Mesodermal cell (in vitro differentiated cells): ENCODE data around the gene PTPRN2.

Source experiments
- H3K27ac ChIP-seq: 2 replicates; pipeline ENCODE4 v1.7.0; 2013; ENCODE audit warnings: mild to moderate bottlenecking, low read depth, low read length, moderate library complexity; ENCODE audit not compliant: severe bottlenecking
- H3K36me3 ChIP-seq: 2 replicates; pipeline ENCODE4 v1.7.1; 2013; ENCODE audit warnings: mild to moderate bottlenecking, low read length, moderate library complexity; ENCODE audit not compliant: control insufficient read depth, insufficient read depth
- H3K4me1 ChIP-seq: one replicate; pipeline ENCODE4 v1.7.1; 2013; ENCODE audit warnings: mild to moderate bottlenecking, low read length; ENCODE audit not compliant: insufficient read depth, control insufficient read depth, poor library complexity, severe bottlenecking
- H3K4me3 ChIP-seq: 2 replicates; pipeline ENCODE4 v1.7.0; 2013; ENCODE audit warnings: low read length, control low read depth, mild to moderate bottlenecking; ENCODE audit not compliant: insufficient read depth, poor library complexity, severe bottlenecking; ENCODE audit errors: extremely low read depth
- H3K9me3 ChIP-seq: 2 replicates; pipeline ENCODE4 v1.7.1; 2013; ENCODE audit warnings: mild to moderate bottlenecking, low read length, moderate library complexity; ENCODE audit not compliant: control insufficient read depth
- WGBS, 2 experiments: methylation state at CpG; one replicate each; pipeline ENCODE4 v1.1.5; 2013; ENCODE audit warnings: missing lambda C conversion rate in 2 of 2; ENCODE audit not compliant: insufficient coverage in 2 of 2; 5-methylcytosine and 5-hydroxymethylcytosine counted together

Gene PTPRN2

DNA sequence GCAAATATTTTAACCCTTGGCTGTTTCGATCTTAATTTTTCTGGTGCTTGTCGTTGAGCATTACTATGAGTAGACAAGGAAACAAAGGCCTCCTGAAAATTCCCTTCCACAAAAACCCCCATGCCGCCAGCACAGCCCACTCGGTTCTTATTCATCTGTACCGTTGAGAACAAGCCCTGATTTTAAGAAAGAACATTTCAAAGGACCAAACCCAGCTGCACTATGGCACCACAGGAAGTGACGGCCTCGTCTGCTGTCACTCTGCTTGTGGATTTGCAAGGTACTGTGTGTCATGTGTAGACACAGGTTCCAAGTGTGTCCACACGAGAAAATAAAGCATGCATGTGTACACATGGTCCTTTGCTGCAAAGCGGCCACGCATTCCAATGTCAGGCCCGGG is 965.6 kb downstream of the PTPRN2 start:
- H3K4me1 ChIP-seq: no peaks in the 10 kb centered on the region
- no peaks in the 10 kb centered on the region for H3K36me3 ChIP-seq
- peaks cover 68% of the 10 kb centered on the region for H3K9me3 ChIP-seq
- 61 to 64% methylated on average over 6 to 11 of the region's 11 CpGs for WGBS, 2 experiments
- H3K4me3 ChIP-seq: no peak overlapping the region
- H3K27ac ChIP-seq: no peak overlapping the region

DNA sequence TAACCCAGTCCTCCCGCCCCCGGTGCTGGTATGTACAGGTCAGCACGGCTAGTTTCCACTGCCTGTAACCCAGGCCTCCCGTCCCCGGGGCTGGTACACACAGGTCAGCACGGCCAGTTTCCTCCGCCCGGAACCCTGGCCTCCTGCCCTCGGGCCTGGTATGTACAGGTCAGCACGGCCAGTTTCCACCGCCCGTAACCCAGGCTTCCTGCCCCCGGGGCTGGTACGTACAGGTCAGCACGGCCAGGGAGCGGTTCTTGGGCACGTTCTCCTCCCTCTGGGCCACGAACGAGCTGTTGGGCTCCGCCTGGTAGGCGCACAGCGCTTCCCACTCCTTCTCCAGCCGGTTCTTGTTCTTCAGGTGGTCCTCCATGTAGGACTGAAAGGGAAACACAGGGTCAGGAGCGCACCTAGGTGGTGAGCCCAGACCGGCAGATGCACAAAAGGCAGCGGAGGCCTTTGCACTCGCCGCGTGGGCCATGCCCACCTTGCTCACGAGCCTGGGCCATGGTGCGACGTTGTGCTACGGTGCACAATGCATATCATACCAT is 966.4 kb downstream of the PTPRN2 start:
- no peaks in the 10 kb centered on the region for H3K36me3 ChIP-seq
- peaks cover 68% of the 10 kb centered on the region for H3K9me3 ChIP-seq
- no peak overlapping the region for H3K4me3 ChIP-seq
- no peaks in the 10 kb centered on the region for H3K4me1 ChIP-seq
- WGBS, 2 experiments: 76 to 81% methylated on average over 28 of the region's 33 CpGs
- no peak overlapping the region for H3K27ac ChIP-seq

DNA sequence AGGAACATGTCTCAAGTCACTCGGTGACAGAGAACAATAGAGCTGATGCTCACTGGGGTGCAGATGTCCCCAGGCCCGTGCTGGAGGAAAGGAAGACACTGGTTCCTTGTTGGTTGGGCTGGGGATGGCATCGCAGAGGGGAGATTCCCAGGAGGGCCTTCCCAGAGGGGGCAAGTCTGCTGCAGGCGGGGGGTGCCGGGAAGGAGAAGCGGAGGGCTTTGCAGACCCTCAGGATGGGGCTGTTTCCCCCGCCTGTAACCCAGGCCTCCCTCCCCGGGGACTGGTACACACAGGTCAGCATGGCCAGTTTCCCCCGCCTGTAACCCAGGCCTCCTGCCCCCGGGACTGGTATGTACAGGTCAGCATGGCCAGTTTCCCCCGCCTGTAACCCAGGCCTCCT is 967.0 kb downstream of the PTPRN2 start:
- peaks cover 73% of the 10 kb centered on the region for H3K9me3 ChIP-seq
- no peaks in the 10 kb centered on the region for H3K4me1 ChIP-seq
- H3K27ac ChIP-seq: no peak overlapping the region
- H3K4me3 ChIP-seq: no peak overlapping the region
- 72 to 73% methylated on average over 9 to 10 of the region's 11 CpGs for WGBS, 2 experiments
- H3K36me3 ChIP-seq: no peaks in the 10 kb centered on the region

DNA sequence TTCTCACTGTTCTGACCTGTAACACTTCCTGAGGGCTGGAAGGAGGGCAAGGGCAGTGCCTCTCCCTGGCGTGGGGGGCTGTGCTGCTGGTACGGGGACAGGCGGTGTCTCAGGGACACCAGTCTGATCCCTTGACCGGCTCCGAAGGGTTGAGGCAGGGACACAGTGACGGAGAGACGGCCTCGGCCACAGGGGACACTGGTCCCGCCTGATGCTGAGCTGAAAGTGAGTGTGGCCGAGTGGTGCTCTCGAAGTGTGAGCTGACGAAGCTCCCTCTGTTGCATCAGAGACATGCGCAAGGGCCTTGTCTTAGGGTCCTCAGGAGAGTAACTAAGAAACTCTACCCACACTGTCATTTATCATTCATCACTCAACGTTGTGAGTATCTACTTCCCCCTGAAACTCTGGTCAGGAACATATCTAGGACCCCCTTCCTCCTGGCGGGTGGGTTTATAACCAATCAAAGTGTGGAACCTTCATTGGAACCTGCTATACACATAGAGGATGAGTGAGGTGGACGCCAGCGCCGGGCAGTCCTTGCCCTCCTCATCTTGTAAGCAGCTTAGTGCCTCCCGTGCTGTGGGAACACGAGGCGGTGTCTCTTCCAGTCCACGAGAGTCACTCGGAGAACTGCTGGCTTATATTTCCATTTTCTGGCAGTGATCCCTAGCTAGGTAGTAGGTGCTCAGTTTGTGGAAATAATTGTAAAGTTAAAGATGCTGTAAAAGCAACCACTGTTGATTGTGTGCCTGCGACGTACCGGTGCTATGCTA is 967.7 kb downstream of the PTPRN2 start:
- WGBS, 2 experiments: 83 to 85% methylated on average over 23 to 25 of the region's 26 CpGs
- no peak overlapping the region for H3K4me3 ChIP-seq
- no peaks in the 10 kb centered on the region for H3K36me3 ChIP-seq
- H3K9me3 ChIP-seq: peaks cover 75% of the 10 kb centered on the region
- no peaks in the 10 kb centered on the region for H3K4me1 ChIP-seq
- no peak overlapping the region for H3K27ac ChIP-seq

DNA sequence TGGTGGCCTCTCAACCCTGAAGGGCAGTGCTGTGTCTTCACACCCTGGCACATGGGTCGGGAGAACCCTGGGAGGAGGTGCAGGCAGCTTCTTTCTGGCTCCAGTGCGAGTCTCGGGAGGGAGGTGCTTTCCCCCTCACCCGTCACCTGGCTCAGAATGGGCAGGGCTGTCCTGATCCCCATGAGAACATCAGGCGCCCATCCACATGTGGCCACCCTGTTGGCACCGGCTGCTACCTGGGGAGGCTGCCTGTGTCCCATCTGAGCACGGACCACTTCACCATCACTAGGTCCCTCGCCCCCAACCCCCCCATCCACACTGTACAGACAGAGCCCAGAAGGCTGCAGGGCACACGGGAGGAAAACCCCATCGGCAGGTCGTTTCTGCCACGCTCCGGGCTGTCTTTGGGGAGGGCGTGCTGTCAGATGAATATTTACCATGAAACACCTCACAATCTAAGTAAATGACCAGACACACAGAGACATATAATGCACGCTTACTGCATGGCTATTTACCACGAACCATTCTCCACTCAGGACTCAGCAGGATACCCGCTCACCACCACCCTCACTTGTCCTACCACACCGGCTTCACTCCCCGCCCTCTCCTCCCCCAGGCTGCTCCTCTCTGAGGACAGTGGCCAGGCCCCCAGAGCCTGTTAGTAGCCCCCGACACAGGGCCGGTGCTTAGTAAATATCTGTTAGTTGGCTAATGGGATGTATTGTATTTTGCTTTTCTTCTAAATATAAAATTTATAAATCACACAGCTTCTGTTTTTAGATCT is 968.6 kb downstream of the PTPRN2 start:
- no peaks in the 10 kb centered on the region for H3K36me3 ChIP-seq
- no peaks in the 10 kb centered on the region for H3K4me1 ChIP-seq
- no peak overlapping the region for H3K27ac ChIP-seq
- 66 to 81% methylated on average over 11 to 16 of the region's 21 CpGs for WGBS, 2 experiments
- H3K4me3 ChIP-seq: no peak overlapping the region
- H3K9me3 ChIP-seq: peaks cover 77% of the 10 kb centered on the region

DNA sequence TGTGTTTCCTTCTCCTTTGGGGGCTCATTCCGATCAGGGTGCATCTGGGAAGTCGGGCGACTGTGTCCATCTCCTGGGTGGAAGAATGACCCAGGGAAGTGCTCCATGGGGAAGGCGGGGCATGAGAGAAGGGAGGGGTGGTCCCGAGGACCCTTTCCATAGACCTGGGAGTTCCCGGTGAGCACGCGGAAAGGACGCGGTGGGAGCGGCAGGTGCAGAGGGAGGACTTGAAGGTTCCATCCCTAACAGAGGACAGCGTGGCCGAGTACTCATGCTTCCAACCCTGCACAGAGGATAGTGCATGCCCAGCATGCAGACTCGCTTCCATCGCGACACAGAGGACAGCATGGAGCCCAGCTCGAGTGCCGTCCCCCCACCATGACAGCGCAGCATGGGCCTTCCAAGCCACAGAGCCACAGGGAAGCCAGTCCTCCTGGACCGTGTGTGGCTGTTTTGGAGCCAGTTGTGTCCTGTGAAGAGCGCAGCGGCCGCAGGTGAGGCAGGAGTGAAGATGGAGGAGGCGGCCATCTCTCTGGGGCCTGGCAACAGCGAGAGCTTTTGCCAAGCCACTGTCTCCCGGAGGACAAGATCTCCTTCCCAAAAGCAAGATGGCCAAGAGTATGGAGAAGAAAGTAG is 969.4 kb downstream of the PTPRN2 start:
- Histone ChIP-seq H3K9me3 (peaks cover 80% of the 10 kb centered on the region), H3K4me1 (no peaks in the 10 kb centered on the region), H3K4me3 (no peak overlapping the region), H3K36me3 (no peaks in the 10 kb centered on the region), H3K27ac (no peak overlapping the region)
- 88 to 90% methylated on average over 22 to 23 of the region's 26 CpGs for WGBS, 2 experiments

DNA sequence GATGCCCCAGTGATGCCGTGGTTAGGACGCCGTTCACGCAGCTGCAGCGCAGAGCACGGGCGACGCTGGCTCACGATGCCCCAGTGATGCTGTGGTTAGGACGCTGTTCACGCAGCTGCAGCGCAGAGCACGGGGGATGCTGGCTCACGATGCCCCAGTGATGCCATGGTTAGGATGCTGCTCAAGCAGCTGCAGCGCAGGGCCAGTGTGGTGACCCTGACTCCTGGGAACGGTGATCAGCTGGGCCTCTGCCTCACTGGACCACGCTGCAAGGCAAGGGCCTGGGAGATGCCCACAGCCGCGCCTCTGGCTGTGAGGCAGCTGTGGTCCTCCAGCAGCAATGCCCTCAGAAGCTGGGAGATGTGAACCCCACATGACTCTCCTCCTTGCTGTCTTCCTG is 970.2 kb downstream of the PTPRN2 start:
- Histone ChIP-seq H3K4me3 (no peak overlapping the region), H3K36me3 (no peaks in the 10 kb centered on the region), H3K9me3 (peaks cover 79% of the 10 kb centered on the region), H3K27ac (no peak overlapping the region), H3K4me1 (no peaks in the 10 kb centered on the region)
- 84 to 85% methylated on average over 19 of the region's 19 CpGs for WGBS, 2 experiments

DNA sequence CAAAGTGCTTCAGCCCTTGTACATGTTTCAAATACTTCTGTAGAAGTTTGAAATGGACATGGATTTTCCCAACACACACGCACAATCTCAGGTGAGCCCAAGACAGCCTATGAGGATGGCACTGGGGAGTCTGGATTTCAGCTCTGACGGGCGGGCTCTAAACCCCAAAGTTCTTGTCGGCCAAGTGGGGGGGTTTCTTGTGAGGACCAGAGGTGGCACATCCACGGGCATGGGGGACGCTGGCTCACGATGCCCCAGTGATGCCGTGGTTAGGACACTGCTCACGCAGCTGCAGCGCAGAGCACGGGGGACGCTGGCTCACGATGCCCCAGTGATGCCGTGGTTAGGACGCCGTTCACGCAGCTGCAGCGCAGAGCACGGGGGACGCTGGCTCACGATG is 970.7 kb downstream of the PTPRN2 start:
- Histone ChIP-seq H3K27ac (no peak overlapping the region), H3K9me3 (peaks cover 83% of the 10 kb centered on the region), H3K4me1 (no peaks in the 10 kb centered on the region), H3K36me3 (no peaks in the 10 kb centered on the region), H3K4me3 (no peak overlapping the region)
- WGBS, 2 experiments: 89 to 93% methylated on average over 20 to 21 of the region's 21 CpGs

DNA sequence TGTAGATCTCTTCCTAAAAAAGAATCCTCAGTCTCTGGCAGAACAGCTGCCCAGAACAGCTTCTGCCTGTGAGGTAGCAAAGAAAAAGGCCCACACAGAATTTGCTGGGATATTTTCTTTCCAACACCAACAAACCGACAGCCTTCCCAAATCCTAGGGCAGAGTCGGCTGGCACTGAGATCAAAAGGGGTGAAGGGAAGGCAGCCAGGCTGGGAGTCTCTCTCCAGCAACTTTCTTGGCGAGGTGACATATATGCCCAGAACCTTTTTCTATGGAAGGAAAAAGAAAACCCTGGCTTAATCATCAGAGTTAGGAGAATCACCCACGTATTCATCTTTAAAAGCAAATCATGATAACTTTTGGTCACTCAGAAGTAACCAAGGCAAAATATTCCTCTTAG is 971.2 kb downstream of the PTPRN2 start:
- Histone ChIP-seq H3K9me3 (peaks cover 83% of the 10 kb centered on the region), H3K36me3 (no peaks in the 10 kb centered on the region), H3K4me1 (no peaks in the 10 kb centered on the region), H3K27ac (no peak overlapping the region), H3K4me3 (no peak overlapping the region)
- 56% methylated on average over 2 of the region's 4 CpGs; no CpG with 5 or more reads in 1 of the 2 experiments for WGBS, 2 experiments

DNA sequence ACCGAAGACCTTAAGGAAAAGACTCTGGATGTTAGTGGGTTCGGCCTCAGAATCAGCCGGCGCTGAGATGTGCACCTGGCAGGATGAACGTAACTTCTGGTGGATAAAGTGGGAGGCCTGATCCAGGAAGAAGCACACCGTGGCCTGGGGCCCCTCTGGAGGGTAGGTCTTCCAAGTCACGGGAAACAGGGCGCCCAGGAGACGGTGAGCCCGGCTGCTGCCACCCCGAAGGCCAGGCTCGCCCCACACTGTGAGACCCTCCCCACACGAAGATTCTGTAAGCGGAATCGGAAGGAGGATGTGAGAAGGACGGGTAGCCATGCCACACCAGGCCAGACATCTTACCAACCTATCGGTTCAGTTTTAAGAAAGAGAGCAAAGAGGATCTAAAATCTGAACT is 971.8 kb downstream of the PTPRN2 start:
- Histone ChIP-seq H3K27ac (no peak overlapping the region), H3K9me3 (peaks cover 83% of the 10 kb centered on the region), H3K4me3 (no peak overlapping the region), H3K36me3 (no peaks in the 10 kb centered on the region), H3K4me1 (no peaks in the 10 kb centered on the region)
- 79% methylated on average over 15 to 17 of the region's 17 CpGs for WGBS, 2 experiments
